IMR-90 (cell line): Measurements from ENCODE around the gene CCR3. TPM values are rescaled to one million over a fixed set of nuclear protein-coding genes. Genes with fewer than 3 reads are reported as not detected.

Source experiments
- ATAC-seq: fragments of 200-7000 bp; cut with Tn5 transposase; 2 replicates; pipeline ENCODE4 v1.9.1; 2020; ENCODE audit warnings: low read depth, mild to moderate bottlenecking, moderate library complexity
- BruUV-seq: library from RNA; stranded (reverse); fragments of 400-500 nt; replicated peaks from 2 replicates; lab custom pipeline; 2021; lab: Mats Ljungman, UMichigan
- CTCF ChIA-PET: fragments of 300-600 bp; formaldehyde crosslinking; extraction: SDS; loops from one replicate; lab custom pipeline; 2021; ENCODE audit warnings: antibody characterized with exemption; lab: Yijun Ruan, JAX
- POLR2A ChIA-PET: fragments of 300-600 bp; sonication (Branson Sonifier 250); formaldehyde crosslinking; loops from one replicate; lab custom pipeline; 2022; ENCODE audit warnings: antibody characterized with exemption; ENCODE audit not compliant: unreplicated experiment; lab: Charles Lee
- DNase-seq: peaks from one replicate; pipeline ENCODE4 v3.0.0; 2013
- H2AFZ ChIP-seq: replicated peaks from 2 replicates; pipeline ENCODE3; 2013; ENCODE audit warnings: low read length, mild to moderate bottlenecking; ENCODE audit not compliant: poor library complexity
- H2AK5ac ChIP-seq: 2 replicates; pipeline ENCODE4 v1.6.1; 2013; ENCODE audit warnings: low read depth, low read length, inconsistent platforms
- H2AK9ac ChIP-seq: replicated peaks from 2 replicates; pipeline ENCODE3; 2013; ENCODE audit warnings: mild to moderate bottlenecking, low read depth, low read length, moderate library complexity; ENCODE audit not compliant: poor library complexity
- H2BK120ac ChIP-seq: 2 replicates; pipeline ENCODE4 v1.6.1; 2013; ENCODE audit warnings: low read depth, low read length, inconsistent platforms
- H2BK15ac ChIP-seq: 3 replicates; pipeline ENCODE4 v1.6.1; 2013; ENCODE audit warnings: low read depth, low read length, inconsistent platforms
- H2BK20ac ChIP-seq: 2 replicates; pipeline ENCODE4 v1.6.1; 2013; ENCODE audit warnings: low read depth, mild to moderate bottlenecking, inconsistent platforms, low read length, moderate library complexity
- H2BK5ac ChIP-seq: 2 replicates; pipeline ENCODE4 v1.6.1; 2013; ENCODE audit warnings: mild to moderate bottlenecking, low read depth, low read length, inconsistent platforms; ENCODE audit not compliant: poor library complexity, severe bottlenecking
- H3K14ac ChIP-seq: replicated peaks from 2 replicates; pipeline ENCODE4 v1.6.1; 2013; ENCODE audit warnings: low read depth, low read length, inconsistent platforms
- H3K18ac ChIP-seq: 2 replicates; pipeline ENCODE4 v1.6.1; 2013; ENCODE audit warnings: low read depth, low read length, control low read depth
- H3K23ac ChIP-seq: 2 replicates; pipeline ENCODE4 v1.6.1; 2013; ENCODE audit warnings: low read depth, low read length, inconsistent platforms
- H3K27ac ChIP-seq: 2 replicates; pipeline ENCODE4 v1.5.1; 2013; ENCODE audit warnings: mild to moderate bottlenecking, control low read depth, low read length; ENCODE audit not compliant: insufficient read depth
- H3K27me3 ChIP-seq: 2 replicates; pipeline ENCODE4 v1.6.1; 2013; ENCODE audit warnings: low read length; ENCODE audit not compliant: control insufficient read depth, insufficient read depth
- H3K36me3 ChIP-seq: 2 replicates; pipeline ENCODE4 v1.6.1; 2013; ENCODE audit warnings: low read length, mixed read lengths; ENCODE audit not compliant: control insufficient read depth, insufficient read depth
- H3K4ac ChIP-seq: 2 replicates; pipeline ENCODE4 v1.6.1; 2013; ENCODE audit warnings: low read depth, low read length, inconsistent platforms
- H3K4me1 ChIP-seq: 2 replicates; pipeline ENCODE4 v1.6.1; 2013; ENCODE audit warnings: low read length, mixed read lengths; ENCODE audit not compliant: control insufficient read depth, insufficient read depth
- H3K4me2 ChIP-seq: 2 replicates; pipeline ENCODE4 v1.6.1; 2013; ENCODE audit warnings: low read depth, mild to moderate bottlenecking, control low read depth, low read length, moderate library complexity
- H3K4me3 ChIP-seq: 2 replicates; pipeline ENCODE4 v1.5.1; 2013; ENCODE audit warnings: low read depth, mild to moderate bottlenecking, control low read depth, low read length, moderate library complexity; ENCODE audit not compliant: insufficient read depth
- H3K56ac ChIP-seq: 2 replicates; pipeline ENCODE4 v1.6.1; 2013; ENCODE audit warnings: low read length, inconsistent platforms; ENCODE audit not compliant: insufficient read depth; ENCODE audit errors: extremely low read depth
- H3K79me1 ChIP-seq, 2 experiments: 2 replicates each; pipeline ENCODE4 v1.6.1; 2013; ENCODE audit warnings: low read length in 2 of 2, inconsistent platforms in 1 of 2, low read depth in 1 of 2
- H3K9ac ChIP-seq: 2 replicates; pipeline ENCODE4 v1.6.1; 2013; ENCODE audit warnings: low read depth, low read length, control low read depth
- H3K9me1 ChIP-seq: 2 replicates; pipeline ENCODE4 v1.6.1; 2013; ENCODE audit warnings: low read length, inconsistent platforms; ENCODE audit not compliant: insufficient read depth
- H3K9me3 ChIP-seq: 2 replicates; pipeline ENCODE4 v1.6.1; 2013; ENCODE audit warnings: low read length; ENCODE audit not compliant: control insufficient read depth, insufficient read depth
- H4K20me1 ChIP-seq: 2 replicates; pipeline ENCODE4 v1.6.1; 2013; ENCODE audit warnings: low read length, inconsistent platforms; ENCODE audit not compliant: insufficient read depth
- H4K5ac ChIP-seq: 2 replicates; pipeline ENCODE4 v1.6.1; 2013; ENCODE audit warnings: mild to moderate bottlenecking, low read depth, low read length, control low read depth
- H4K8ac ChIP-seq, 2 experiments: 2 replicates each; pipeline ENCODE4 v1.6.1; 2013; ENCODE audit warnings: low read depth in 2 of 2, low read length in 2 of 2, control low read depth in 1 of 2, inconsistent platforms in 1 of 2
- H4K91ac ChIP-seq: 2 replicates; pipeline ENCODE4 v1.6.1; 2013; ENCODE audit warnings: low read depth, low read length, inconsistent platforms; ENCODE audit not compliant: insufficient read depth
- BHLHE40 ChIP-seq: fragments of 150-350 bp; IDR thresholded peaks from 2 replicates; pipeline ENCODE4 v1.6.1; 2016; ENCODE audit warnings: mild to moderate bottlenecking, low read depth, low read length
- CEBPB ChIP-seq: IDR thresholded peaks from 2 replicates; pipeline ENCODE4 v1.6.1; 2012; ENCODE audit warnings: low read depth, low read length, improper control_type of control experiment
- CHD1 ChIP-seq: IDR thresholded peaks from 2 replicates; pipeline ENCODE4 v1.6.1; 2012; ENCODE audit warnings: low read depth, low read length, improper control_type of control experiment
- CTCF ChIP-seq: conservative IDR thresholded peaks from 2 replicates; pipeline ENCODE4 v1.5.1; 2012; ENCODE audit warnings: mild to moderate bottlenecking, low read depth, low read length, improper control_type of control experiment
- MAFK ChIP-seq: IDR thresholded peaks from 2 replicates; pipeline ENCODE4 v1.6.1; 2012; ENCODE audit warnings: low read depth, low read length, improper control_type of control experiment
- MAZ ChIP-seq: IDR thresholded peaks from 2 replicates; pipeline ENCODE4 v1.6.1; 2012; ENCODE audit warnings: low read depth, mild to moderate bottlenecking, low read length, improper control_type of control experiment, moderate library complexity, borderline replicate concordance
- MXI1 ChIP-seq: IDR thresholded peaks from 2 replicates; pipeline ENCODE4 v1.6.1; 2012; ENCODE audit warnings: low read depth, mild to moderate bottlenecking, low read length, moderate library complexity, borderline replicate concordance
- NFE2L2 ChIP-seq: fragments of 150-350 bp; IDR thresholded peaks from 2 replicates; pipeline ENCODE4 v1.6.1; 2016; ENCODE audit warnings: low read depth, mild to moderate bottlenecking, low read length
- POLR2A ChIP-seq: IDR thresholded peaks from 2 replicates; pipeline ENCODE4 v1.6.1; 2012; ENCODE audit warnings: mild to moderate bottlenecking, low read depth, low read length
- RAD21 ChIP-seq: IDR thresholded peaks from 2 replicates; pipeline ENCODE4 v1.6.1; 2012; ENCODE audit warnings: low read length, improper control_type of control experiment
- RFX5 ChIP-seq: IDR thresholded peaks from 2 replicates; pipeline ENCODE4 v1.8.0; 2012; ENCODE audit warnings: low read depth, mild to moderate bottlenecking, low read length, moderate library complexity
- SMC3 ChIP-seq: fragments of 150-350 bp; IDR thresholded peaks from 2 replicates; pipeline ENCODE4 v1.6.1; 2016; ENCODE audit warnings: low read depth, mild to moderate bottlenecking, antibody characterized with exemption, low read length, moderate library complexity
- USF2 ChIP-seq: fragments of 150-350 bp; IDR thresholded peaks from 2 replicates; pipeline ENCODE4 v1.6.1; 2017; ENCODE audit warnings: mild to moderate bottlenecking, antibody characterized with exemption, low read length, low read depth
- WGBS, 2 experiments: methylation state at CpG; one replicate each; pipeline versions ENCODE4 v1.1.5 to v1.1.7; 2013; ENCODE audit warnings: missing lambda C conversion rate in 2 of 2; ENCODE audit not compliant: insufficient read length in 1 of 2; ENCODE audit errors: extremely low coverage in 2 of 2; 5-methylcytosine and 5-hydroxymethylcytosine counted together
- dilution Hi-C: fragments of 300-500 bp; cut with HindIII; formaldehyde crosslinking; loops from one replicate; pipeline ENCODE4 v1.14.3; 2018; ENCODE audit warnings: low sequenced_read_pairs; ENCODE audit not compliant: unreplicated experiment
- in situ Hi-C: fragments of 300-500 bp; cut with MboI; formaldehyde crosslinking; loops from 3 replicates; pipeline ENCODE4 v1.14.3; 2019; ENCODE audit warnings: low sequenced_read_pairs, inconsistent platforms, mixed read lengths
- intact Hi-C: fragments of 100-400 bp; cut with micrococcal nuclease; formaldehyde crosslinking; loops from 2 replicates; pipeline ENCODE4 v1.10.0; 2022
- polyA plus RNA-seq, 3 experiments: library from polyadenylated mRNA; depleted of rRNA; stranded (reverse); fragments of >200 nt; gene quantifications; 2 replicates each; pipeline ENCODE4 v1.2.3, GENCODE V29; 2012; ENCODE audit warnings: low replicate concordance in 1 of 3
- total RNA-seq: library from RNA; depleted of rRNA; stranded (reverse); fragments of >200 nt; gene quantifications from 2 replicates; pipeline ENCODE4 v1.2.3, GENCODE V29; 2012

The CCR3 gene
- total and polyA plus RNA-seq, 2 of the 4 experiments (the other 2 are of a cell fraction) = not detected

GRCh38 chr3:46258525-46258924, 16.3 kb downstream of the CCR3 start:
- POLR2A ChIA-PET = no interaction called here
- H3K79me1 ChIP-seq = no peaks in the 10 kb centered on the region

More at GRCh38 chr3:46258525-46258924, 16.3 kb downstream of the CCR3 start:
- Histone ChIP-seq H2BK15ac (no peak overlapping the region), H3K9me1 (no peaks in the 10 kb centered on the region), H3K23ac (no peak overlapping the region), H4K8ac (no peak overlapping the region), H3K14ac (no peak overlapping the region), H4K5ac (no peak overlapping the region), H2BK5ac (no peak overlapping the region), H4K91ac (no peak overlapping the region), H3K18ac (no peak overlapping the region), H2AK9ac (no peak overlapping the region), H3K4me2 (no peak overlapping the region), H4K20me1 (no peaks in the 10 kb centered on the region), H3K56ac (no peak overlapping the region), H3K36me3 (no peaks in the 10 kb centered on the region), H3K27ac (no peak overlapping the region), H2AK5ac (no peak overlapping the region), H2BK120ac (no peak overlapping the region), H3K9me3 (no peaks in the 10 kb centered on the region), H3K4me1 (no peaks in the 10 kb centered on the region), H3K27me3 (peaks cover 7% of the 10 kb centered on the region), H2AFZ (no peak overlapping the region), H3K4me3 (no peak overlapping the region), H2BK20ac (no peak overlapping the region), H3K4ac (no peak overlapping the region), H3K9ac (no peak overlapping the region)
- in situ Hi-C loops (no loop called here), dilution Hi-C loops (no loop called here), intact Hi-C loops (no loop called here)
- ATAC-seq = no peak
- DNase-seq = no peak
- BruUV-seq = no TSS peak
- no peak for TF ChIP-seq MXI1
- no peak for TF ChIP-seq RFX5
- no peak for TF ChIP-seq CHD1
- no peak for TF ChIP-seq CEBPB
- no peak for TF ChIP-seq MAFK
- no peak for TF ChIP-seq POLR2A
- TF ChIP-seq MAZ = no peak
- TF ChIP-seq RAD21 = no peak
- no peak for TF ChIP-seq NFE2L2
- TF ChIP-seq SMC3 = no peak
- TF ChIP-seq BHLHE40 = no peak
- no peak for TF ChIP-seq CTCF
- no peak for TF ChIP-seq USF2
- CTCF ChIA-PET = no interaction called here
- WGBS, 2 experiments = no CpG with 5 or more reads among the region's 2 CpGs
